GM19043 (cell line): ENCODE results near the gene CNTFR.

Experiments
- ATAC-seq: cut with Tn5 transposase; IDR thresholded peaks from one replicate; pipeline ENCODE4 v1.9.1; 2021; ENCODE audit warnings: low read depth; ENCODE audit not compliant: unreplicated experiment

CNTFR gene

DNA sequence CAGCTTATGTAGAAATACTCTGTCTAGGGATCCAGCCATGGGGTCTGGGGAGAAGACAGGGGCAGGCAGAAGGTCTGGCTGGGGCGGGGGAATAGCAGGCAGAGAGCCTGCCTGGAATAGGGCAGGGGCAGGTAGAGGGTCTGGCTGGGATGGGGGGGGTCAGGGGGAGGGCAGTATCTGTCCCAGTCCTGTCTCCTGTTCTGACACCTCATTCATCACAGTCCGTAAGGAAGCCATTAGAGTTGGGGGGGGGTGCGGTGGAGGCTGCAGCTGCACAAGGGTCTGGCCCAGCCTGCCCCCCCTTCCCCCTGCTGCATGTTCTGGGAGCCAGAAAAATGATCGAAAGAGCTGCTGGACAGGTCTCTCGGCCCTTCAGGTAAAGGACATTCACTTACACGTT lies 32.6 kb downstream of the CNTFR start:
- ATAC-seq, result no peak

DNA sequence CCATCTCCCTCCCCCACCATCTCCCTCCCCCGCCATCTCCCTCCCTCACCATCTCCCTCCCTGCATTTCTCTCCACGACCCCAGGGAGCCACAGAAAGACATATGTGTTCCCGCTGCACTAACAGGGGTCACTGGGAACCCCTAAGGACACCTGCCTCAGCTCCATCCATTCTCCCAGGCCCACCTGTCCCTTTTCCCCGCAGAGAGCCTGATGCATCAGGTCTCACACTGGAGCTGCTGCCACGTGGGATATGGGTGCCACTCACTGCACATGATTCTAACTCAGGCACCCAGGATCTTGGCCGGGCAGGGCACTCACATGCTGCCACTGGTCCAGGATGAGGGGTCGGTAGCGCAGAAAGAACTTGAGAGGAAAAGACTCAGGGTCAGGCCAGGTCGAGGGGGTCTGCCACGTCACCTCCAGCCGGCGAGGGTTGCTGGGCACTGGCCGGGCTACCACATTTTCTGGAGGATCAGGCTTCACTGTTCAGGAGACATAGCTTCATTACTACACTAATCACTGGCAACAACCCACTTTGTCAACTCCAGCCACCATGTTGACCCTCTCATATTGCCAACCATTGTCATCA lies 33.5 kb downstream of the CNTFR start:
- ATAC-seq, result no peak

GRCh38 chr9:34555500-34555899 lies 34.0 kb downstream of the CNTFR start:
- no peak for ATAC-seq

GRCh38 chr9:34555002-34555348 lies 34.5 kb downstream of the CNTFR start:
- ATAC-seq, result no peak

- no peak for ATAC-seq
Measured at GRCh38 chr9:34554211-34555001, 35.1 kb downstream of the CNTFR start.

DNA sequence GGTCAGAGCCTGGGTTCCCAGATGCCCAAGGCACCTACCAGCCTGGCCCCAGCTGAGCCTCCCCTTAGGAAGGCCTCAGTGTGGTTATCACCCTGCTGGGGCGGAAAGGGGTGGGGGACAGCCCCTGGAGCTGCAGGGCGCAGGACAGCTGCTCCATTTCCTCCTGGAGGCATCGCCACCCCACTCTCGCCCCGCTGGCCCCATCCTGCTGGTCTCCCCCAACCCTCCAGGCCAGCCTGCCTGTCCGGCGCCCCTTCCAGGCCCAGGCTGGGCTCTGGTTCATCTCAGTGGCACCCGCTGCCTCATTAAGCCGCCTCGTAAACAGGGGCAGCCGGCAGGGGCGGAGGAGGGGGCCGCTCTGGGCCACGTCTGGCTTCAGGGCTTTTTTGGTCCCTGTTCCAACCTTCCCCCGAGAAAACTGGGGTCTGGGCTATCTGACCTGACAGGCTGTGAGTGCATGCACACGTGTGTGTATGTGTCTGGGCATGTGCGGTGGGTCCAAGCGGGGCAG lies 36.0 kb downstream of the CNTFR start:
- no peak for ATAC-seq

- no peak for ATAC-seq
Measured at GRCh38 chr9:34552986-34553385, 36.5 kb downstream of the CNTFR start.

GRCh38 chr9:34552606-34552981 lies 36.9 kb downstream of the CNTFR start:
- no peak for ATAC-seq

DNA sequence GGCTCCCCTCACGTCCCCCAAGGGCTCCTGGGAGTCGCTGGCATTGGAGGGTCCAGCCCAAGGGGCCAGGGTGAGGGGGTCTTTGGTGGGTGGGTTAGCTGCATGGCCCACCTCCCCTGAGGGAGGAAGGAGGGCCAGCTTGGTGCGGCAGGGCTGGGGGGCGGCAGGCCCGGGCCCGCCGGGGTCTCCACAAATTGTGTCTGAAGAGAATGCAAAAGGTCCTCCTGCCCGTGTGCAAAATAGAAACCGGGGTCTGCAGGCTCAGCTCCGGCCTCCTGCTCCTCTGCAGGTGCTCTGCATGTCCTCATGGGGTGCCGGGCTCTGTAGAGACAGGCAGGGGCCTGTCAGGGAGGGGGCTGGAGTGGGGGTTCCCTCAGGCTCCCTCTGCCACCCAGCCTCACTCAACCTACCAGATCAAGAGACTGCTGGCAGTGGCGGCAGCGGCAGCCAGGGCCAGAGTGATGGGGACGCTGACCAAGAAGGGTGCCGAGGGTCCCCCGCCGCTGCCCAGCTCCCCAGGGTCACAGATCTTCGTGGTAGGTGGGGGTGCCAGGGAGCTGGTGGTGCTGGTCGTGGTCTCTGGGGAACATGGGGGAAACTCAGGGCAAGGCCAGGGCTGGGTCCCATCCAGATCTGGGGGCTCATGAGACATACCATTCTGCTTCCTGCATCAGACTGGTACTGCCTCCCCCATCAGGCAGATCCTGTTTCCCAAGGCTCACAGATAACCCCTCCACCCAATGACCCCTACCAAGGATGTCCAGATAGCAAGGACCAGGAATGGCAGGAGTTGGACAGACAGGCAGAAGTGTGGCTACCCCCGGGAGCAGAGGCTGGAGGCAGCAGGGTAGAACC lies 37.5 kb downstream of the CNTFR start:
- ATAC-seq, result no peak

GRCh38 chr9:34550681-34551270 lies 38.7 kb downstream of the CNTFR start:
- ATAC-seq, result no peak

GRCh38 chr9:34550016-34550680 lies 39.4 kb downstream of the CNTFR start:
- ATAC-seq, result no peak

GRCh38 chr9:34549407-34549732 lies 40.2 kb downstream of the CNTFR start:
- ATAC-seq, result no peak

DNA sequence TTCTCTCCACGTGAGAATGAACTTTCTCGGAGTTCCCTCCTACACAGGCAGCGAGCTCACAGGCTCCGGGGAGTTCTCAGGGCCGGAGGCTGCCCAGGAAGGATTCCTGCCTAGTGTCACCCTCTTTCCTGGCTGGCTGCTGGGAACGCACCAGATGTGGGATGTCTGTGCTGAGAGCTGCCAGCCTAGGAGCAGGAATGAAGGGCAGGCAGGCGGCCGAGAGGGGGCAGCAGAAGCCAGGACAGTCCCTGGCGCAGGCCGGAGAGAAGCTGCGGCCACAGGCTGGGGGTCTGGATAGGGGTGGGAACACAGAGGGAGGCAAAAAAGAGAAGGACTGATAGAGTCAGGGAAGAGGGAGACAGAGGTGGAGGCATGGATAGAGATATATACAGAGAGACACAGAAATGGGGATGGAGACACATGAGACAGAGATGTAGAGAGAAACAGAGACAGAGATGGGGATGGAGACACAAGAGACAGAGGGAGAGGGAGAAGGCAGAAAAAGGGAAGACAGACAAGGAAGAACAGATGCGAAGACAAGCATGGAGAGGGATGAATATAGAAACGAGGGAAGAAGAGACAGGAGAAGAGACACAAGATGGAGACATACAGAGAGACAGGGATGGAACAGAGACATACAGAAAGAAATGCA lies 41.4 kb downstream of the CNTFR start:
- no peak for ATAC-seq

DNA sequence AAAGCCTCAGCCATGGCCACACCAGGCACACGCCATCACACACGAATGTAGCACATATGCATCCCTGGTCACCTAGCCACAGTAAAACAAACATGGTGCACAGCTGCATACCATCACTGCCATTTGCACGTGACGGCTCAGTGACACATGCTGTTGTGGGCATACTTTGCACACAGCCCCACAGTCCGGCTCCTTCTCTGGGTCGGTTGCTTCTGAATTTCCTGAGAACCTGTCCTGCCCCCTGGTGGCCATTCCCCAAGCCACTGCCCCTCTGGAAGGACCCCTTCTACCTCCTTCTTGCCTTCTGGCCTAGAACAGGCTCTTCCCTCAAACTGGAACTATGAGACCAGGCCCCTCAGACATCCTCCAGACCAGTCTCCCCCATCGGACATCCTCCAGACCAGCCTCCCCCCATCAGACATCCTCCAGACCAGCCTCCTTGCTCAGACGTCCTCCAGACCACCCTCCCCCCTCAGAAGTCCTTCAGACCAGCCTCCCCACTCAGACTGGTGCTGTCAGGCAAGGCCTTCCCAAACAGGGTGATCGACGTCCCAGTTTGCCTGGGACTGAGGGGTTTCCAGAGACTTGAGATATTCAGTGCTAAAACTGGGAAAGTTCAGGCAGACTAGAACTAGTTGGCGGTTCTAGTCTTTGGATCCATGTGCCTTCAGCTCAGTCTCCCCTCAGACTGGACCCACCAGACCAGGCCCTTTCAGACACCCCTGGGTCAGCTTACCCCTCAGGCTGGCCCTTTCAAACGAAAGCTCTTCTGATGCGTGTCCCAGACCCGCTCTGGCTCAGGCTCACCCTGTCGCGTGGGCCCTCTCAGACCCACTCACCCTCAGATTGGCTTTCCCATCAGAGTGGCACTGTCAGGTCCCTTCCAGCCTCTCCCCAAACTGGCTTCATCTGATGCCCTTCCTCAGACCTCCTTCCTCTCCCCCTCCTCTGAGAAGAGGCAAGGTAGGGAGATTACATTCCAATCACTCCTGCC lies 42.4 kb downstream of the CNTFR start:
- ATAC-seq, result no peak

- no peak for ATAC-seq
Measured at GRCh38 chr9:34546102-34546833, 43.3 kb downstream of the CNTFR start.

GRCh38 chr9:34545497-34545896 lies 44.0 kb downstream of the CNTFR start:
- ATAC-seq, result no peak

- no peak for ATAC-seq
Measured at GRCh38 chr9:34544035-34544434, 45.5 kb downstream of the CNTFR start.

GRCh38 chr9:34541540-34541939 lies 48.0 kb downstream of the CNTFR start:
- no peak for ATAC-seq
